GM21576 (cell line): ENCODE measurements around the gene DDA1.
"Not testable (repeated sequence)": the region's sequence is repeated elsewhere in the genome, so short reads cannot be mapped to it uniquely, and the experiment has no call there.

ENCODE experiments used
- ATAC-seq: cut with Tn5 transposase; IDR thresholded peaks from one replicate; pipeline ENCODE4 v1.9.1; 2021; ENCODE audit warnings: mild to moderate bottlenecking, moderate library complexity; ENCODE audit not compliant: unreplicated experiment

The DDA1 gene

DNA sequence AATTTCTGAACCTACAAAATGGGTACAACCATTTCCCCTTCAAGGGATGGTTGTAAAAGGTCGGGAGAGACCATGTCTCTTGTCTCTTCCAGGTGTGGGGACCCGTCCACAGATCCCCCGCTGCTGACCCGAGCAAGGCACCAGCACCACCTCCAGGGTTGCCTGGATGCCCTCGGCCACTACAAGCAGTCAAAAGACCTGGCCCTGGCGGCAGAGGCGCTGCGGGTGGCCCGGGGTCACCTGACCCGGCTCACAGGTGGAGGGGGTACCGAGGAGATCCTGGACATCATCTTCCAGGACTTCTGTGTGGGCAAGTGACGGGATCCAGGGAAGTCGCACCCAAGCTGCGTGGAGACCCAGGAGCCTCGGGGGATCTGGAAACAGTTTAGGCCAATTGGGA lies 32.0 kb downstream of the DDA1 start:
- no peak for ATAC-seq

DNA sequence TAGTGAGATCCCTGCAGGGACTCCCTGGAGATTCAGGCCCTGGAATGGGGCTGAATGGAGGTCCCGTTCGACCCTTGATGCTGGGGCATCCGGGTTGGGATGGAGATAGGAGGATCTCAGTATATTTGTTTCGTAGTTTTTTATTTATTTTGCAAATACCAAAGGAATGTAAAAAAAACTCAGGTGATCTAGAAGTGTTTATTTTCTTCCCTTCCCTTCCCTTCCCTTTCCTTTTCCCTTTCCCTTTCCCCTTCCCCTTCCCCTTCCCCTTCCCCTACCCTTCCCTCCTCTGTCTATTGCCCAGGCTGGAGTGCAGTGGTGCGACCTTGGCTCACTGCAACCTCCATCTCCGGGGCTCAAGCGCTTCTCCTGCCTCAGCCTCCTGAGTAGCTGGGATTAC lies 32.5 kb downstream of the DDA1 start:
- no peak for ATAC-seq

GRCh38 chr19:17346109-17346671 lies 36.8 kb downstream of the DDA1 start:
- no peak for ATAC-seq

DNA sequence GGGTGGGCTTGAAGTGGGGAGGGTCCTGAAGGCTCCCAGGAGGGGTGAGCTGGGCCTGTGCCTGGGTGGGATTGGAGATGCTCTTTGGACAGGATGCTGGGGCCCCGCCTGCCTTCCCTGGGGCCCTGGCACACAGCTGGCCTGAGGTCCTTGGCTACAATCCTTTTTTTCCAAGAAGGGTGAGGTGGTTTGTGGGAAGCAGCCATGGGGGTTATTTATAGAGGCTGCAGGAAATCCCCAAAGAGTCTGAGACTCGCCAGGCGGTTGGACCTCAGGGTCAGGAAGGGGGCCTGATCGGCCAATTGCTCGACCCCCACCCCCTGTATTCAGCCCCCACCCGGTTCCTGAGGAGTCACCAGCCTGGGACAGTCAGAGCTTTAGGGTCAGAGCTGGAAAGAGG lies 38.0 kb downstream of the DDA1 start:
- no peak for ATAC-seq

DNA sequence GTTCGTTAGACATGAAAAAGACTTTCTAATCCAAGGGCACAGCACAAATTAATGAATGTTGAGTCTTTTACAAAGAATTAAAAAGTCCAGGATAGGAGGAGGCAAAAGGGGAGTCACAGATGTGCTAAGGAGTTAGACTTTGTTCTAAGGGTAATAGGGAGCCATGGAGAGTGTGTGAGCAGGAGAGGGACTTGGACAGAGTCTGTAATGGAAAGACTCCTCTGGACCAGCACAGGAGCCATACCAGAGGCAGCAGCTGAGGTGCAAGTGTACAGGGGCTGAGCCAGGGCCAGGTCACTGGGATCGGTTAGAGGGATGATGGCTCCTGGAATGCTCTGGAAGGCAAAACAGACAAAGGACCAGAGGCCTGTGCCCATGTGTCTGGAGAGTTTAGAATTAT lies 38.5 kb downstream of the DDA1 start:
- no peak for ATAC-seq

DNA sequence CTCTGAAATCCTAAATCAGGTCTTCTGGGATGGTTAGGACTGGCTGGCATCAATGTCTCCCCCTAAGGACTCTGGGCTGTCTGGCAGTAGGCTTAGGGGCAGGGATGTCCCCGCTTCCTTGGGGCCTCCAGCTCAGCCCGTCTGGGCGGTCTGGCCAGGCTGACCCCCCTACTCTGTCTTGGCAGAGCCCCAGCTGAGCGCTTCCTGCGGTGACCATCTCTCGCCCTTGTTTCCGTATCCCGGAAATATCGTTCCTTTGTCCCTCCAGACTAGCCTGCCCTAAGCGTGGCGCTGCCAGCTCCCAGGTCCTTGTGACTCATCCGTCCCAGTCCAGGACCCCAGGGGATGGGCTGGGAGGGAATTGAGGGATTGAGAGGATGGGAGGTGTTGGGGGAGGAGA lies 39.3 kb downstream of the DDA1 start:
- ATAC-seq, result no peak

- ATAC-seq, result no peak
Measured at GRCh38 chr19:17351815-17352435, 42.6 kb downstream of the DDA1 start.

DNA sequence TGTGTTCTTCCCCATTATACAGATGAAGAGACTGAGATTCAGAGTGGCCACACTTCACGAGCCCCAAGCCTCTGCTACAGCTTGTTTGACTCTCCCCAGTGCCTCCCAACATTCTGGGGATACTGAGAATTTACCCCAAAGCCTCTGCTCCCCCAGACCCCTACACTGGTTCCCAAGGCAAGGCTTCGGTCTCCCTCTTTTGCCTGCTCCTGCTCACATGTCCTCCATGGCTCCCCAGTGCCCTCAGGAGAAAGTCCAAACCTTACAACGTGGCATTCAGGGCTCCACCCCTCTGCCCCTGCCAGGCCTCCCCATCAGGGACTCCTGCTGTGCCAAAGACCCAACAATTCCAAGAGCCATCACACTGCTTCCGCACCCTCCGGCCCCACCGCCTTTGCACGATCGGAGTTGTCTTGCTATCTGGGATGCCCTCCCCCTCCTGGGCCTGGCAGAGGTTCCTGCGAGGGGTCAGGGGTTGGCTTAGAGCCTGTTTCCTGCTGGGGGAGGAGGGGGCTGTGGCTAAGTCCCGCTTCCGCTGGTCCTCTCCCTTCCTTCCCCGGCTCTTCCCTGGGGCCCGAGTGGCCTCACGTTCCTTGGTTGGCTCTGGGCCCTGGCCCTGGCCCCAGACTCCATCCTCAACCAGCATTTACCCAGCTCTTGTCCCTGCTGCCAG lies 43.4 kb downstream of the DDA1 start:
- no peak for ATAC-seq

- ATAC-seq, result no peak
Measured at GRCh38 chr19:17353386-17353785, 44.0 kb downstream of the DDA1 start.

DNA sequence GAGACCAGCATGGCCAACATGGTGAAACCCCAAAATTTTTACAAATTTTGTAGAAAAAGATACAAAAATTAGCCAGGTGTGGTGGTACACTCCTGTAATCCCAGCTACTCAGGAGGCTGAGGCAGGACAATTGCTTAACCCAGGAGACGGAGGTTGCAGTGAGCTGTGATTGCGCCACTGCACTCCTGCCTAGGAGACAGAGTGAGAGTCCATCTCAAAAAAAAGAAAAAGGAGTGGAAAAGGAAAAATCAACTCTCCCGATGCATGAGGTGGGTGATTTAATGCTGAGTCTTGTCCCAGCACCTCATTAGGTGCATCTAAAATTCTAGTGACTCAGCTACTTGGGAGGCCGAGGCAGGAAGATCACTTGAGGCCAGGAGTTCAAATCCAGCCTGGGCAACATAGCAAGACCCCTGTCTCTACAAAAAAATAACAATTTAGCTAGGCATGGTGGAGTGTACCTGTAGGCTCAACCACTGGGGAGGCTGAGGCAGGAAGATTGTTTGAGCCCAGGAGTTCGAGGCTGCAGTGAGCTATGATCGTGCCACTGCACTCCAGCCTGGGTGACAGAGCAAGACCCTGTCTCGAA lies 47.8 kb downstream of the DDA1 start:
- ATAC-seq, result no peak

DNA sequence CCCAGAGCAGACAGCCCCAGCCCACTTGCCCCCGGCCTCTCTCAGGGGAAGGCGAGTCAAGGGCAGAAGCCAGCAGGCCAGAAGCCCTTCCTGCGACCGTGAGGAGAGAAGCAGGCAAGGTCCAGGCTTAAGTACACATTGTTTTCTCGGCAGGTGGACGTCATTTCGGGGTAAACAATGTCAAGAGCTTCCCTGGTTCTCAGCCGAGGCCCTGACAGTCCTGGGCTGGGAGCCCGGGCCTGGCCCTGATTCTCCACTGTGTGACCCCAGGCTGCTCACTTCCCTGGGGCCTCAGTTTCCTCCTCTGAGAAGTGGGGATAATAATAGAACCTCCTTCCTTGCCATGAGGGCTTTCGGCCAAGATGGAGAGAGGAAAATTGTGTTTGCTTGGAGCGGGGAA lies 48.4 kb downstream of the DDA1 start:
- ATAC-seq, result no peak

- no peak for ATAC-seq
Measured at GRCh38 chr19:17358395-17358794, 49.0 kb downstream of the DDA1 start.

DNA sequence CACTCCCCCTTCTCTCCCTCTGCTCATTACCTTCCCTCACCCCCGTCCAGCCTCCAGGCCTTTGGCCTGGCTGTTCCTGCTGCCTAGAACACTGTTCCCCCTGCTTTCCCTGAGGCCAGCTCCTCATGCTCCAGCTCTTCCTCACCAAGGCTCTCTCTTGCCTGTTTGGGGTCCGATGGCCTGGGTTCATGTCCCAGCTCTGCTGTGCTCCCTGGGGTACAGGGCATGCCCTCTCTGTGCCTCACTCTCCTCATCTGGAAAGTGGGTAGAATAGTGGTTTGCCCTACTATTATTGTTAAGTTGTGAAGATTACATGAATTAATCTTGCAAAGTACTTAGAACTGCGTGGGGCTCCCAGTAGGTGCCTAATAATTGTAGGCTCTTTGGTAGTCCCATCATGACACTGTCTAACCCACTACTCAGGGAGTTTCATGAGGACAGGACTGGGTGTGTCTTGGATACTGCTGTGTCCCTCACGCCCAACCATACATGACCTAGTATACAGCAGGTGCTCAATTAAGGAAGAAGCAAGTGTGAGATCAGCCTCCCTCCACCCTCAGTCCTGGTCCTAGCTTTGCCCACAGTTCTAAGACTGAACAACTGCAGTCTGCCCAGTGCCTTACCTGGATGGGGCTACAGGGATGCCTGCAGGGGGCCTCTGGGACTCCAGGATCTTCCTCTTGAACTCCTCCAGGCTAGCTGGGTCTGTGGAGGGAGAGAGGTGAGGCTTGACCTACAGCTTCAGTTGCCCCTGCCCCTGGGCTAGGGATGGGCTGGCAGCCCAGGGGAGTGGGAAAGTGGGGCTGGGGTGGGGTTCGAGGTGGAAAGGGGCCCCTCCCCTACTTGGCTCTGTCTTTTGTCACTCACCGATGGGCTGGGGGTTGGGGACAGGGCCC lies 50.8 kb downstream of the DDA1 start:
- no peak for ATAC-seq

DNA sequence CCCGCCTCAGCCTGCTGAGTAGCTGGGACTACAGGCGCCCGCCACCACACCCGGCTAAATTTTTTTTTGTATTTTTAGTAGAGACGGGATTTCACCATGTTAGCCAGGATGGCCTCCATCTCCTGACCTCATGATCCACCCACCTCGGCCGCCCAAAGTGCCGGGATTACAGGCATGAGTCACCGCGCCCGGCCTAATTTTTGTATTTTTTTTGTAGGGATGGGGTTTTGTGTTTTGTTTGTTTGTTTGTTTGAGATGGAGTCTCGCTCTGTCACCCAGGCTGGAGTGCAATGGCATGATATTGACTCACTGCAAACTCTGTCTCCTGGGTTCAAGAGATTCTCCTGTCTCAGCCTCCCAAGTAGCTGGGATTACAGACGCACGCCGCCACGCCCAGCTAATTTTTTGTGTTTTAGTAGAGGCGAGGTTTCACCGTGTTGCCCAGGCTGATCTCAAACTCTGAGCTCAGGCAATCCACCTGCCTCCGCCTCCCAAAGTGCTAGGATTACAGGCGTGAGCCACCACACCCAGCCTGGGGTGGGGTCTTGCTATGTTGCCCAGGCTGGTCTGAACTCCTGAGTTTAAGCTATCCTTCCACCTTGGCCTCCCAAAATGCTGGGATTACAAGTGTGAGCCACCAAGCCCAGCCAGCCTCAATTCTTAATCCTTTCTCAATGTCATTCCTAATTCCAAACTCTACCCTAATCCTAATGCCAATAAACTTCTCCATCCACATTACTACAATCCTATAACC lies 54.7 kb downstream of the DDA1 start:
- not testable (repeated sequence) for ATAC-seq

DNA sequence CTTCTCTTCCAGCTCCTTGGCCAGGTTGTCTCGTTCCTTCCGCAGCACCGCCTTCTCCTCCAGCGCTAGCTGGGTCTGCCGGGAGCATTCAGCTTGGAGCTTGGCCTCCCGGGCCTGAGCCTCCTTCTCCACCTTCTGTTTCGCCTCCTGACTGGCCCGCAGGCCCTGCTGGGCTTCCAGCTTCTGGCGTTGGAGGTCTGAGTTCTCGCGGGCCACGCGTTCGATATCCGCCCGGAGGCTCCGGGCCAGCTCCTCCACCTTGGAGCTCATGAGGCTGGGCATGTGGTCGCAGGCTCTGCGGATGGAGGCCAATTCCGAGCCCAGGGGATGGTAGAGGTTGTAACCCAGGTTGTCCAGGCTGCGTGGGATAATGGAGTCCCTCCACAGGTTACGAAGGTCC lies 56.0 kb downstream of the DDA1 start:
- no peak for ATAC-seq

DNA sequence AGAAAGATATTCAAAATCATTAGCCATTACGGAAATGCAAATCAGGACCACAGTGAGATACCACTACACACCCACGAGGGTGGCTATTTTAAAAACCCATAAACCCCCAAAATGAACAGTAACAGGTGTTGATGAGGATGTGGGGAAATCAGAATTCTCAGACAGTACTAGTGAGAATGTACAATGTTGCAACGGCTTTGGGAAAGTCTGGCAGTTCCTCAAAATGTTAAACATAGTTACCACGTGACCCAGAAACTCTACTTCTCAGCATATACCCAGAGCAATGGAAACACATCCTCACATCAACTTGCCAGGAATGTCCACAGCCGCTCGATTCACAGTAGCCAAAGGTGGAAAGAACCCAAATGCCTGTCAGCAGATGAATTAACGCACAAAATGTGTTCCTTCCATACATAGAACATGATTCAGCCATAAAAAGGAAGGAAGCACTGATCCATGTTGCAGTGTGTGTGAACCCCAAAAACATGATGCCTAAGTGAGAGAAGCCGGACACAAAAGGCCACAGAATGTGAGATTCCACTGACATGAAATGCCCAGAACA lies 60.7 kb downstream of the DDA1 start:
- peak; percentile 75 for ATAC-seq
